ENCODE results near the gene DNER. TPM values are rescaled to one million over a fixed set of nuclear protein-coding genes. Genes with fewer than 3 reads are reported as not detected.

The DNER gene
- total RNA-seq, 4 donors from 2014 or later, result 0.41 to 2.6 (median 1.2) TPM

- Histone ChIP-seq H3K9me3 (no peaks in the 10 kb centered on the region), H3K27ac (peak overlapping the region; percentile 79 to 88 (median 84)), H3K27me3 (no peaks in the 10 kb centered on the region), H3K4me1 (peaks cover 10 to 31% of the 10 kb centered on the region in 2 donors), H3K36me3 (no peaks in the 10 kb centered on the region), H3K4me3 (no peak overlapping the region)
- TF ChIP-seq POLR2A (IDR thresholded peaks at IDR 0.05) (no peak), CTCF (IDR thresholded peaks at IDR 0.05 in 4 of 5, conservative IDR thresholded peaks at IDR 0.05 in 1 of 5) (no peak)
- DNase-seq (no peak), ATAC-seq (no peak)
- intact Hi-C loops (cut with DNase I; ENCODE audit: low total_unique reads) (loop anchor here (5.0 kb wide), 1 partner anchor 41 kb away; no protein-coding TSS in a partner anchor), in situ Hi-C loops (cut with MboI; ENCODE audit: low sequenced_read_pairs in 4 of 4) (no loop called here)
These were observed 268.0 kb downstream of the DNER start for GRCh38 chr2:229446350-229446749.

GRCh38 chr2:229445501-229446211 lies 268.7 kb downstream of the DNER start:
- intact Hi-C loops (cut with DNase I; ENCODE audit: low total_unique reads), result loop anchor here (5.0 kb wide), 1 partner anchor 42 kb away; no protein-coding TSS in a partner anchor
- Histone ChIP-seq H3K27me3 (no peaks in the 10 kb centered on the region), H3K9me3 (no peaks in the 10 kb centered on the region), H3K27ac (peak overlapping the region; percentile 79 to 88 (median 84)), H3K4me3 (peak overlapping the region in 3 of 4 donors; percentile 3 to 17 (median 17)), H3K36me3 (no peaks in the 10 kb centered on the region), H3K4me1 (peaks cover 10 to 31% of the 10 kb centered on the region in 2 donors)
- no peak for TF ChIP-seq POLR2A (IDR thresholded peaks at IDR 0.05)
- TF ChIP-seq CTCF (IDR thresholded peaks at IDR 0.05 in 4 of 5, conservative IDR thresholded peaks at IDR 0.05 in 1 of 5), result no peak
- ATAC-seq (peak; percentile 84 to 89), DNase-seq (peak; percentile 27 to 53)
- in situ Hi-C loops (cut with MboI; ENCODE audit: low sequenced_read_pairs in 4 of 4), result no loop called here

- TF ChIP-seq CTCF (IDR thresholded peaks at IDR 0.05 in 4 of 5, conservative IDR thresholded peaks at IDR 0.05 in 1 of 5) (no peak), POLR2A (IDR thresholded peaks at IDR 0.05) (peak; percentile 41 to 43)
- in situ Hi-C loops (cut with MboI; ENCODE audit: low sequenced_read_pairs in 4 of 4), result no loop called here
- ATAC-seq (peak; percentile 91), DNase-seq (peak; percentile 68 to 78)
- Histone ChIP-seq H3K27me3 (no peaks in the 10 kb centered on the region), H3K36me3 (no peaks in the 10 kb centered on the region), H3K9me3 (no peaks in the 10 kb centered on the region), H3K4me3 (peak overlapping the region in 2 of 4 donors; percentile 3 to 17), H3K27ac (peak overlapping the region; percentile 79 to 88 (median 84)), H3K4me1 (peaks cover 10 to 31% of the 10 kb centered on the region in 2 donors)
- intact Hi-C loops (cut with DNase I; ENCODE audit: low total_unique reads), result loop anchor here (5.0 kb wide), 1 partner anchor 42 kb away; no protein-coding TSS in a partner anchor
These were observed 269.3 kb downstream of the DNER start for GRCh38 chr2:229445019-229445418.

- intact Hi-C loops (cut with DNase I; ENCODE audit: low total_unique reads), result no loop called here
- TF ChIP-seq POLR2A (IDR thresholded peaks at IDR 0.05) (no peak), CTCF (IDR thresholded peaks at IDR 0.05 in 4 of 5, conservative IDR thresholded peaks at IDR 0.05 in 1 of 5) (no peak)
- Histone ChIP-seq H3K9me3 (no peaks in the 10 kb centered on the region), H3K4me3 (no peak overlapping the region), H3K27ac (peak overlapping the region; percentile 79 to 88 (median 84)), H3K4me1 (peaks cover 10 to 31% of the 10 kb centered on the region in 2 donors), H3K27me3 (no peaks in the 10 kb centered on the region), H3K36me3 (no peaks in the 10 kb centered on the region)
- in situ Hi-C loops (cut with MboI; ENCODE audit: low sequenced_read_pairs in 4 of 4), result no loop called here
- ATAC-seq (no peak), DNase-seq (no peak)
These were observed 270.6 kb downstream of the DNER start for GRCh38 chr2:229443546-229444268.

All from gastrocnemius medialis (tissue), 4 donors.